ENCODE data around the gene LRRC9.

GRCh38 chr14:60111732-60112131 lies 191.8 kb downstream of the LRRC9 start:
- TF ChIP-seq POLR2A (IDR thresholded peaks at IDR 0.05) (no peak), CTCF (IDR thresholded peaks at IDR 0.05) (no peak), POLR2AphosphoS5 (IDR thresholded peaks at IDR 0.05) (no peak), EP300 (IDR thresholded peaks at IDR 0.05) (no peak)

All from gastroesophageal sphincter (tissue), 3 donors.